Measurements from ENCODE around the gene STX1A.
"Not testable (repeated sequence)": the region's sequence is repeated elsewhere in the genome, so short reads cannot be mapped to it uniquely, and the experiment has no call there.

STX1A gene

GRCh38 chr7:73679709-73680108 lies 39.8 kb downstream of the STX1A start:
- no peak for DNase-seq (ENCODE audit: low read depth, low spot score)
- no peak for TF ChIP-seq CTCF (IDR thresholded peaks at IDR 0.05; ENCODE audit: low read depth, low read length)
- H3K4me3 ChIP-seq (ENCODE audit: low read depth, low read length) = no peak overlapping the region
- in situ Hi-C loops (cut with HindIII; ENCODE audit: low sequenced_read_pairs) = no loop called here

GRCh38 chr7:73678862-73679261 lies 40.6 kb downstream of the STX1A start:
- TF ChIP-seq CTCF (IDR thresholded peaks at IDR 0.05; ENCODE audit: low read depth, low read length) = no peak
- no peak overlapping the region for H3K4me3 ChIP-seq (ENCODE audit: low read depth, low read length)
- DNase-seq (ENCODE audit: low read depth, low spot score) = no peak
- in situ Hi-C loops (cut with HindIII; ENCODE audit: low sequenced_read_pairs) = no loop called here

- in situ Hi-C loops (cut with HindIII; ENCODE audit: low sequenced_read_pairs); DNase-seq (ENCODE audit: low read depth, low spot score); H3K4me3 ChIP-seq (ENCODE audit: low read depth, low read length): not testable (repeated sequence)
These were observed 43.4 kb downstream of the STX1A start for GRCh38 chr7:73676062-73676461.

GRCh38 chr7:73674468-73675124 lies 44.9 kb downstream of the STX1A start:
- TF ChIP-seq CTCF (IDR thresholded peaks at IDR 0.05; ENCODE audit: low read depth, low read length) = no peak
- in situ Hi-C loops (cut with HindIII; ENCODE audit: low sequenced_read_pairs) = no loop called here

GRCh38 chr7:73671857-73672445 lies 47.5 kb downstream of the STX1A start:
- H3K4me3 ChIP-seq (ENCODE audit: low read depth, low read length) = no peak overlapping the region
- DNase-seq (ENCODE audit: low read depth, low spot score) = no peak
- TF ChIP-seq CTCF (IDR thresholded peaks at IDR 0.05; ENCODE audit: low read depth, low read length) = no peak
- in situ Hi-C loops (cut with HindIII; ENCODE audit: low sequenced_read_pairs) = no loop called here

More at GRCh38 chr7:73674468-73675124, 44.9 kb downstream of the STX1A start:
- no peak overlapping the region for H3K4me3 ChIP-seq (ENCODE audit: low read depth, low read length)
- DNase-seq (ENCODE audit: low read depth, low spot score) = no peak

GRCh38 chr7:73671322-73671661 lies 48.2 kb downstream of the STX1A start:
- no peak for DNase-seq (ENCODE audit: low read depth, low spot score)
- in situ Hi-C loops (cut with HindIII; ENCODE audit: low sequenced_read_pairs) = no loop called here
- TF ChIP-seq CTCF (IDR thresholded peaks at IDR 0.05; ENCODE audit: low read depth, low read length) = no peak
- no peak overlapping the region for H3K4me3 ChIP-seq (ENCODE audit: low read depth, low read length)

GRCh38 chr7:73669858-73670385 lies 49.5 kb downstream of the STX1A start:
- TF ChIP-seq CTCF (IDR thresholded peaks at IDR 0.05; ENCODE audit: low read depth, low read length) = no peak
- no peak overlapping the region for H3K4me3 ChIP-seq (ENCODE audit: low read depth, low read length)
- in situ Hi-C loops (cut with HindIII; ENCODE audit: low sequenced_read_pairs) = no loop called here
- no peak for DNase-seq (ENCODE audit: low read depth, low spot score)

Measured in astrocyte of the spinal cord (primary cell).